ENCODE measurements around the gene SIX4. TPM values are rescaled to one million over a fixed set of nuclear protein-coding genes. Genes with fewer than 3 reads are reported as not detected.

The SIX4 gene
- total RNA-seq, 2 experiments from 2014 or later, result not detected

DNA sequence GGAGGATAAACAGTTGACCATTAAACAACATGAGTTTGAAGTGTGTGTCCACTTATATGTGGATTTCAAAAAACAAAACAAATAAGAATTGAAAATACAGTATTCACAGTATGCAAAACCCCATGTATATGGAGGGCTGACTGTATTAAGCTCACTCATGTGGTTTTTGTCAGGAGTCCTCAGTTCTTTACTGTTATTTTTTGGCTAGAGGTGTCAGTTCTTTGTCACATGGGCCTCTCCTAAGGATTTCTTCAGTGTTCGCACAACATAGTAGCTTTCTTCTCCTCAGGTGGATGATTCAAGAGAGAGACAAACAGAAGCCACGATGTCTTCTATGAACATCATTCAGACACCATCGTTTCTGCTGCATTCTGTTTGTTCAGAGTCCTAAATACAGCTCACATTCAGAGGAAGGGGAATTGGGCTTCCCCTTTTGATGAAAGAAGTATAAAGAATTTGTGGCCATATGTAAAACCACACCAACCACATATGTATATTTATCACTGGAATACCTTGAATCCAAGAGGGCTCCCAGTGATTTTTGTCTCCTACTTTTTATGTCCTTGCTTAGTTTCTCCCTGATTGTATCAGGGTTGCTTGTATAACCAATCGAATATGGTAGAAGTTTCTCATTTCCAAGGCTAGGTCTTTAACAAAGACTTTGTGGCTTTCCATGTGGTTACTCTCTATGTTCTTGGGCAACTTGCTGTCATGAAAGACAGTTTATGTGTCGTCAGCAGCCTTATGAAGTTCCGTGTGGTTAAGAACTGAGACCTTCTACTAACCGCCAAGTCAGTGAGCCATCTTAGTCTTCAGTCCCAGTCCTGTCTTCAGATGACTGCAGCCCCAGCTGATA, 29.3 kb upstream of the SIX4 start:
- peak overlapping the region; percentile 67 for H3K27ac Mint-ChIP-seq
- Histone ChIP-seq H3K4me3 (ENCODE audit: low read length) (no peak overlapping the region), H3K27me3 (ENCODE audit: control insufficient read depth in 1 of 2, insufficient read depth in 2 of 2, low read length in 2 of 2) (no peaks in the 10 kb centered on the region), H3K4me1 (ENCODE audit: insufficient read depth, low read length) (peaks cover 19% of the 10 kb centered on the region), H3K27ac (ENCODE audit: low read depth in 1 of 2, low read length in 2 of 2) (no peak overlapping the region), H3K9me3 (ENCODE audit: control insufficient read depth in 1 of 2, insufficient read depth in 1 of 2, low read length in 2 of 2) (no peaks in the 10 kb centered on the region), H3K36me3 (ENCODE audit: insufficient read depth, low read length) (no peaks in the 10 kb centered on the region)
- H3K36me3 Mint-ChIP-seq (ENCODE audit: low read depth), result no peaks in the 10 kb centered on the region
- H3K27me3 Mint-ChIP-seq, result peaks cover 12% of the 10 kb centered on the region
- intact Hi-C loops (cut with DNase I, micrococcal nuclease), result no loop called here
- TF ChIP-seq, protein P1, sequence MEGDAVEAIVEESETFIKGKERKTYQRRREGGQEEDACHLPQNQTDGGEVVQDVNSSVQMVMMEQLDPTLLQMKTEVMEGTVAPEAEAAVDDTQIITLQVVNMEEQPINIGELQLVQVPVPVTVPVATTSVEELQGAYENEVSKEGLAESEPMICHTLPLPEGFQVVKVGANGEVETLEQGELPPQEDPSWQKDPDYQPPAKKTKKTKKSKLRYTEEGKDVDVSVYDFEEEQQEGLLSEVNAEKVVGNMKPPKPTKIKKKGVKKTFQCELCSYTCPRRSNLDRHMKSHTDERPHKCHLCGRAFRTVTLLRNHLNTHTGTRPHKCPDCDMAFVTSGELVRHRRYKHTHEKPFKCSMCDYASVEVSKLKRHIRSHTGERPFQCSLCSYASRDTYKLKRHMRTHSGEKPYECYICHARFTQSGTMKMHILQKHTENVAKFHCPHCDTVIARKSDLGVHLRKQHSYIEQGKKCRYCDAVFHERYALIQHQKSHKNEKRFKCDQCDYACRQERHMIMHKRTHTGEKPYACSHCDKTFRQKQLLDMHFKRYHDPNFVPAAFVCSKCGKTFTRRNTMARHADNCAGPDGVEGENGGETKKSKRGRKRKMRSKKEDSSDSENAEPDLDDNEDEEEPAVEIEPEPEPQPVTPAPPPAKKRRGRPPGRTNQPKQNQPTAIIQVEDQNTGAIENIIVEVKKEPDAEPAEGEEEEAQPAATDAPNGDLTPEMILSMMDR (IDR thresholded peaks at IDR 0.05), result no peak
- no peaks in the 10 kb centered on the region for H3K9me3 Mint-ChIP-seq
- H3K4me1 Mint-ChIP-seq (ENCODE audit: low read depth), result peaks cover 47% of the 10 kb centered on the region
- H3K4me3 Mint-ChIP-seq, result peak overlapping the region; percentile 50
- ChIA-PET CTCF (no interaction called here), POLR2A (interaction anchor here (1.3 kb wide), 1 partner anchor 20 kb away, joined by 3 read pairs; no protein-coding TSS in a partner anchor)
- DNase-seq (peak in 13 of 14 experiments; percentile 3 to 89 (median 30)), ATAC-seq (ENCODE audit: poor library complexity) (peak; percentile 93)

DNA sequence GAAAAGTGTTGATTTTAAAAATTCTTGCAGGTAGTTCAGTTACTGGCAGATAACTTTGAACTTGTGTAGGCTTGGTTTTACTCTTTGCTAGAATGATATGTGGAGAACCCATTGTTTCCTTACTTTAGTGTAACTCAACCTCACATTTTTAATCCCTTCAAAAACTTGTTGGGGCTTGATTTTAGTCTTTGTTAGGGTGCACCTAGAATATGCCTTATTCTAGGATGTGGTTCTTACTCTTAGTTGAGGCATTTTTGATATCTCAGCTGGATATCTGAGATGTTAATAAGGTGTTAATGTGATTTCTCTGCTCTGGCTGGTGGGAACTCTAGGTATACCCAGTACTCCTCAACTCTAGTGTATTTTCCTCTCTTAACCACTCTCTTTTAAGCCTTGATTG, 20.4 kb upstream of the SIX4 start:
- Mint-ChIP-seq H3K9me3 (peaks cover 4% of the 10 kb centered on the region), H3K36me3 (ENCODE audit: low read depth) (peaks cover 31% of the 10 kb centered on the region), H3K4me1 (ENCODE audit: low read depth) (peaks cover 17% of the 10 kb centered on the region), H3K27me3 (no peaks in the 10 kb centered on the region), H3K4me3 (no peak overlapping the region), H3K27ac (no peak overlapping the region)
- Histone ChIP-seq H3K4me3 (ENCODE audit: low read length) (no peak overlapping the region), H3K27me3 (ENCODE audit: control insufficient read depth in 1 of 2, insufficient read depth in 2 of 2, low read length in 2 of 2) (no peaks in the 10 kb centered on the region), H3K27ac (ENCODE audit: low read depth in 1 of 2, low read length in 2 of 2) (no peak overlapping the region), H3K9me3 (ENCODE audit: control insufficient read depth in 1 of 2, insufficient read depth in 1 of 2, low read length in 2 of 2) (peaks cover 0 to 16% of the 10 kb centered on the region in 2 experiments), H3K36me3 (ENCODE audit: insufficient read depth, low read length) (no peaks in the 10 kb centered on the region), H3K4me1 (ENCODE audit: insufficient read depth, low read length) (no peaks in the 10 kb centered on the region)
- DNase-seq (no peak), ATAC-seq (ENCODE audit: poor library complexity) (no peak)
- POLR2A ChIA-PET, result no interaction called here
- CTCF ChIA-PET, result no interaction called here
- intact Hi-C loops (cut with DNase I, micrococcal nuclease), result no loop called here
- TF ChIP-seq, protein P1 (IDR thresholded peaks at IDR 0.05), result no peak

DNA sequence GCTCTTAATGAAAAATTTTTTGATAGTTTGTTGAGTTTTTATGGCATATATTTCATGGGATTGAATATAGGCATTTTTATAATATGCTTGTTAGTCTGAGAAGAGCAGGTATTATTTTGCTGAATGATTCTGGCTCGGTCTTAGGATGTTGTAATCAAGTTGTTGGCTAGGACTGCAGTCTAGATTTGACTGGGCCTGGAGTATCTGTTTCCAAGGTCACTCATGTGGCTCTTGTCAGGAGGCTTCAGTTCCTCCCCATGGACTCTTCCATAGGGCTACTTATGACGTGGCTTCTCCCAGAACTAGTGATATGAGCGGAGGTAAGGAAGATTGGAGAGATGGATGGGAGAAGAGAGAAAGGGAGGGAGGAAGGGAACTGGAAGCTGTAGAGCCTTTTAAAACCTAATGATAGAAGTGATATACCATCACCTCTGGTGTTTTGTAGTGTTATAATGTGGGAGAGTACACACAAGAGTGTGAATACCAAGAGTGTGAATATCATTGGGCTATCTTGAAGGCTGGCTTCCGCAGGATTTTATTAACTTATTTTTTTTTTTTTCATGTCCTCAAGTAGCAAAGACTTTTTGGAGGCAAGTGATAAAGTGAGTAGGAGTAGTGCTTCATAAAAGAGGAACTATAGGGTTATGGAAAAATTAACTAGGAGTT, 14.8 kb upstream of the SIX4 start:
- Histone ChIP-seq H3K9me3 (ENCODE audit: control insufficient read depth in 1 of 2, insufficient read depth in 1 of 2, low read length in 2 of 2) (peaks cover 0 to 12% of the 10 kb centered on the region in 2 experiments), H3K27ac (ENCODE audit: low read depth in 1 of 2, low read length in 2 of 2) (no peak overlapping the region), H3K27me3 (ENCODE audit: control insufficient read depth in 1 of 2, insufficient read depth in 2 of 2, low read length in 2 of 2) (no peaks in the 10 kb centered on the region), H3K36me3 (ENCODE audit: insufficient read depth, low read length) (no peaks in the 10 kb centered on the region), H3K4me1 (ENCODE audit: insufficient read depth, low read length) (peaks cover 4% of the 10 kb centered on the region), H3K4me3 (ENCODE audit: low read length) (no peak overlapping the region)
- peaks cover 46% of the 10 kb centered on the region for H3K4me1 Mint-ChIP-seq (ENCODE audit: low read depth)
- H3K27ac Mint-ChIP-seq, result no peak overlapping the region
- intact Hi-C loops (cut with DNase I, micrococcal nuclease), result loop anchor here in 1 of 2 experiments (10.0 kb wide), 1 partner anchor 246 kb away; the partner anchor contains the start of genes SLC38A6 and TRMT5
- ChIA-PET CTCF (no interaction called here), POLR2A (no interaction called here)
- DNase-seq, result no peak
- no peaks in the 10 kb centered on the region for H3K27me3 Mint-ChIP-seq
- no peak for ATAC-seq (ENCODE audit: poor library complexity)
- no peaks in the 10 kb centered on the region for H3K9me3 Mint-ChIP-seq
- H3K4me3 Mint-ChIP-seq, result no peak overlapping the region
- TF ChIP-seq, protein P1 (IDR thresholded peaks at IDR 0.05), result no peak
- peaks cover 25% of the 10 kb centered on the region for H3K36me3 Mint-ChIP-seq (ENCODE audit: low read depth)

Data from CD4-positive, alpha-beta T cell (primary cell).